ENCODE results near the gene PDE7B.

- no peak for TF ChIP-seq CTCF (IDR thresholded peaks at IDR 0.05)
- no peak for TF ChIP-seq POLR2A (IDR thresholded peaks at IDR 0.05)
These were observed 122.9 kb downstream of the PDE7B start for GRCh38 chr6:135974426-135974825.
